Bronchial epithelial cell (primary cell): ENCODE data around the gene ABR. TPM values are rescaled to one million over a fixed set of nuclear protein-coding genes. Genes with fewer than 3 reads are reported as not detected.
"Not testable (repeated sequence)": the region's sequence is repeated elsewhere in the genome, so short reads cannot be mapped to it uniquely, and the experiment has no call there.

Experiments used
- DNase-seq: peaks from one replicate; pipeline ENCODE4 v3.0.0-alpha.2; 2010; ENCODE audit warnings: low read depth
- FAIRE-seq: peaks from 2 replicates; lab custom pipeline; 2011; peaks lifted over from hg19 to GRCh38; lab: Jason Lieb, UNC
- H3K27me3 ChIP-seq: 2 replicates; pipeline ENCODE4 v1.5.1; 2011; ENCODE audit warnings: low read length; ENCODE audit not compliant: control insufficient read depth, insufficient read depth
- H3K36me3 ChIP-seq: 2 replicates; pipeline ENCODE4 v1.5.1; 2011; ENCODE audit warnings: low read length; ENCODE audit not compliant: control insufficient read depth, insufficient read depth
- H3K4me3 ChIP-seq: 2 replicates; pipeline ENCODE4 v1.5.1; 2011; ENCODE audit warnings: mild to moderate bottlenecking, low read depth, low read length, control low read depth
- total RNA-seq: library from RNA; depleted of rRNA; stranded (reverse); fragments of >200 nt; gene quantifications from 2 replicates; pipeline ENCODE4 v1.2.1, GENCODE V29; 2014
- TF ChIP-seq, protein P1 (sequence below): IDR thresholded peaks from 2 replicates; pipeline ENCODE4 v1.5.1; 2011; ENCODE audit warnings: mild to moderate bottlenecking, moderate library complexity, low read length, control low read depth, inconsistent platforms; ENCODE audit not compliant: insufficient read depth, severe bottlenecking

ABR gene
- total RNA-seq, 1 donor from 2014 or later: 18.7 TPM

DNA sequence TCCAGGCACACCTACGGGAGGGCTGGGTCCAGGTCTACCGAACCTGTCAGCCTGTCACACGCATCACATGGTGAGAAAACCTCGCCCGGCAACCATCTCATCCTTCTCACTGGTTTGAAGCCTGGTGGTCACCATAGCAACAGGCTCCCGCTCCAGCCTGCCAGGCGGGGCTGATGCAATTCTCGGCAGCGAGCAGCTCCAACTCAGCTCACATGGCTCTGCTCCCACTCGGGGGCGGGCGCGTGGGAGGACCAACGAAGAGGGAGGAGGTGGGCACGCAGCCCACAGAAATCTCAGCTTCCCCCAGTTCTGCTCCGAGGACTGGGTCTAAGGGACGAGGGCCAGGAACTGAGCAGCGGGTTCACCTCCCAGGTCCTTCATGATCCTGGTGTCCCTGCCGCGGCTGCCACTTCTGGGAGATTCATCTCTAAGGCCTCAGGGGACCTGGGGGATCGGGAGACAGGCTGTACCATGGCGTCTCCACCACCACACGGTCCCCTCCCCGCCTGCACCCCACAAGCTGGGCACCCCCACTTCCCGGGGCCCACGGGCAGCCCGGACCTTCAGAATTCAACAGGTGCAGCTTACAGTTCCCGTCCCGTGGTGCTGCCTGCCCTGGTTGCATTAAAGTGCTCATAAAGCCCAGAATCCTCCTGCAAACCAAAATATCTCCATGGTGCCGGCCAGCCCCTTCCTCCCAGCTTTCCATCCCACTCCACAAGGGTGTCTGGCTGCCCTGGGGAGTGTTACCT is 25.8 kb downstream of the ABR start:
- DNase-seq: no peak
- Histone ChIP-seq H3K36me3 (no peaks in the 10 kb centered on the region), H3K27me3 (peaks cover 2% of the 10 kb centered on the region), H3K4me3 (no peak overlapping the region)
- FAIRE-seq: no peak
- TF ChIP-seq, protein P1, sequence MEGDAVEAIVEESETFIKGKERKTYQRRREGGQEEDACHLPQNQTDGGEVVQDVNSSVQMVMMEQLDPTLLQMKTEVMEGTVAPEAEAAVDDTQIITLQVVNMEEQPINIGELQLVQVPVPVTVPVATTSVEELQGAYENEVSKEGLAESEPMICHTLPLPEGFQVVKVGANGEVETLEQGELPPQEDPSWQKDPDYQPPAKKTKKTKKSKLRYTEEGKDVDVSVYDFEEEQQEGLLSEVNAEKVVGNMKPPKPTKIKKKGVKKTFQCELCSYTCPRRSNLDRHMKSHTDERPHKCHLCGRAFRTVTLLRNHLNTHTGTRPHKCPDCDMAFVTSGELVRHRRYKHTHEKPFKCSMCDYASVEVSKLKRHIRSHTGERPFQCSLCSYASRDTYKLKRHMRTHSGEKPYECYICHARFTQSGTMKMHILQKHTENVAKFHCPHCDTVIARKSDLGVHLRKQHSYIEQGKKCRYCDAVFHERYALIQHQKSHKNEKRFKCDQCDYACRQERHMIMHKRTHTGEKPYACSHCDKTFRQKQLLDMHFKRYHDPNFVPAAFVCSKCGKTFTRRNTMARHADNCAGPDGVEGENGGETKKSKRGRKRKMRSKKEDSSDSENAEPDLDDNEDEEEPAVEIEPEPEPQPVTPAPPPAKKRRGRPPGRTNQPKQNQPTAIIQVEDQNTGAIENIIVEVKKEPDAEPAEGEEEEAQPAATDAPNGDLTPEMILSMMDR: no peak

DNA sequence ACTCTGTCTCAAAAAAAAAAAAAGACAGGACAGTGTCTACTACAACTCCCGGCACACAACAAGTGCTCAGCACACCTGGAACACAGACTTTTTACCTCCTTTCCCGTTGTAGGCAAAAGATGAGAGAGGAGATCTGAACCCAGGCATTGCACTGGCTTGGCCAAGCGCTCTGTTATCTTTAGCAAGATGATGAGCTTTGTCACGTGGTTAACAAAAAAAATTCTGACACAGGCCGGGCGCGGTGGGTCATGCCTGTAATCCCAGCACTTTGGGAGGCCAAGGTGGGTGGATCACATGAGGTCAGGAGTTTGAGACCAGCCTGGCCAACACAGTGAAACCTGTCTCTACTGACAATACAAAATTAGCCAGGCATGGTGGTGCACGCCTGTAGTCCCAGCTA is 27.2 kb downstream of the ABR start:
- not testable (repeated sequence) for FAIRE-seq, H3K27me3 ChIP-seq, H3K36me3 ChIP-seq

DNA sequence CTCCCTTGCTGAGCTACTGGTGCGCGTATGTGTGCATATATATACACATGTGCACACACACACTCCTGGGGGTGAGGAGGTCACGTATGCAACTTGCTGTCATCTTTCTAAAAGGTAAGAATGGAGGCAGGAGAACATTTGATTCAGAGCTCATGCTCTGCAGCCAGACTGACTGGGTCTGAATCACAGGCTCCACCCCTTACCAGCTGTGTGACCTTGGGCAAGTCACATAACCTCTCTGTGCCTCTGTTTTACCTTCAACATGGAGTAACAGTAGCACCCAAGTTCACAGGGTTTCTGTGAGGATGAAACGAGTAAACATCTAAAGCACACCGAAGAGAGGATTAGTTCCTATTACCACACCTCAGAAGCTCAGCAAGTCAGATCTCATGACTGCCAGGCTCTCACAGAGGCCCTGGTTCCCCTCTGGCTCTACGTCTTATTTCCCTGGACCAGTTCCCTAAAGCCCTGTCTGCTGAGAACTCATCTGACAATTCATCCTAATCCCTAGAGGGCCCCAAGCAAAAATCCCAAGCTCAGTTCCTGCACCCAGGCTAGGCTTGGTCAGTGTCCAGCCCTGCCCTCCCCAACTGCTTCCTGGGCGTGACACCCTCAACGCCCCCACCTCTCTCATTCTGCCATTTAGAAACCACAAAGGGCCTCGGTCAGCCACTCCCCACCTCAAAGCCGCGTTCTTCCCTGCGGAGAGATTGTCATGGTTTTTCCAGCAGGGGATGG is 28.7 kb downstream of the ABR start:
- Histone ChIP-seq H3K4me3 (no peak overlapping the region), H3K36me3 (no peaks in the 10 kb centered on the region), H3K27me3 (peaks cover 2% of the 10 kb centered on the region)
- TF ChIP-seq, protein P1: no peak
- FAIRE-seq (peak; percentile 55), DNase-seq (no peak)

More for the DNA sequence above, 27.2 kb downstream of the ABR start:
- not testable (repeated sequence) for H3K4me3 ChIP-seq, DNase-seq

DNA sequence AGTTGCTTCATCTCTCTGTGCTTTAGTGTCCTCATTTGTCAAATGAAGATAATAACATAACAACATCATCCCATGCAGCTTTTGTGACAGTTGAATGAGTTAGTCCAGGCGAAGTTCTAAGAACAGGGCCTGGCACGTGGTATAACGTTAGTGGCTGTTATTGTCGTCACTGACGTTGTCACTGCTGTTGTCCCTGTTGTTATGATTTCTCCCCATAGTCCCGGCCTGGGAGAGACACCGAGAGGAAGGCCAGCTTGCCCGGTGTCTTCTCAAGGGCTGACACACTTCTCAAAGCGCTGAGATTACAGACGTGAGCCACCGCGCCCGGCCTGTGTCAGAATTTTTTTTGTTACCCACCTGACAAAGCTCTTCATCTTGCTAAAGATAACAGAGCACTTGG is 29.9 kb downstream of the ABR start:
- TF ChIP-seq, protein P1: no peak
- Histone ChIP-seq H3K27me3 (peaks cover 2% of the 10 kb centered on the region), H3K4me3 (no peak overlapping the region), H3K36me3 (no peaks in the 10 kb centered on the region)
- DNase-seq: no peak
- FAIRE-seq: peak; percentile 86

DNA sequence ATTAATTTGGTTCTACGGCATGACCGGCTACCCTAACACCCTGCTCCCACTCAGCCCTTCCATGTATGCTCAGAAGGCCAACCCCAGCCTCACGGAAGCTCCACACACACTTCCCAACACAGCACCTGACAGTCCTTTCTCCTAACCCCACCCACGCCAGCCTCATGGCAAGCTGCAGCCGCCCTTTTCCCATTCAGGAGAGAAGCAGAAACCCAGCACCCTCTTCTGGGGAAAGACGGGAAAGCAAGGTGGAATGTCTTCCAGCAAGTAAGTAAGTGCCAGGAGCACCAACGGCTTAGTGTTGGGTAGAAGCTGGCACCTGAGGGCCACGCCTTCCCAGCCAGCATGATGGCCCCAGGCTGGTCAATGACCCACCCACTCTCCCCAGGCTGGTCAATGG is 32.1 kb downstream of the ABR start:
- TF ChIP-seq, protein P1: peak; percentile 86
- no peaks in the 10 kb centered on the region for H3K36me3 ChIP-seq
- H3K4me3 ChIP-seq: no peak overlapping the region
- peaks cover 8% of the 10 kb centered on the region for H3K27me3 ChIP-seq
- peak; percentile 78 for DNase-seq
- peak; percentile 75 for FAIRE-seq

DNA sequence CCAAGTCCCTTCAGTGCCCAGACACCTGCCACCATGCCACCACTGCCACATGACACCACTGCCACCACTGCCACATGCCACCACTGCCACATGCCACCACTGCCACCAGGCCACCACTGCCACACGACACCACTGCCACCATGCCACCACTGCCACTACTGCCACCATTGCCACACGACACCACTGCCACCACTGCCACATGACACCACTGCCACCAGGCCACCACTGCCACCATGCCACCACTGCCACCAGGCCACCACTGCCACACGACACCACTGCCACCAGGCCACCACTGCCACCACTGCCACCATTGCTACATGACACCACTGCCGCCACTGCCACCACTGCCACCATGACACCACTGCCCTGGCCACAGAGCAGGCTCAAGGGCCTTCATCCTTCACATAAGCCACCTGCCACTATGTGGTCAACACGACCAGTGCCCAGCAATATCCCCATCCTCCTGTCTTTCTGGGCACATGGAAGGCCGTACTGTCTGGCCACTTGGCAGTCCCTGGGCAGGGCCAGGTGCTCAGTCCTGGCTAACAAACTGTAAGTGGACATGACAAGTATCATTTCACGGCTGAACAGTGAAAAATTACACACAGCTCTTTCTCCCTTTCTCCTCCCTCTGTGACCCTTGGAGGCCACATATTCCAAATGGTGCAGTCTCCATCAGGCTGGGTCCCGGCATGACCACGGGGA is 33.1 kb downstream of the ABR start:
- TF ChIP-seq, protein P1: no peak
- FAIRE-seq (peak; percentile 92), DNase-seq (no peak)
- peaks cover 9% of the 10 kb centered on the region for H3K27me3 ChIP-seq
- no peak overlapping the region for H3K4me3 ChIP-seq
- no peaks in the 10 kb centered on the region for H3K36me3 ChIP-seq
